ENCODE data around the gene CACNA2D4. TPM values are rescaled to one million over a fixed set of nuclear protein-coding genes. Genes with fewer than 3 reads are reported as not detected.

The CACNA2D4 gene
- total and polyA plus RNA-seq, 11 donors, result 0.10 to 9.0 (median 1.2) TPM

- TF ChIP-seq POLR2A (IDR thresholded peaks at IDR 0.05) (no peak), CTCF (IDR thresholded peaks at IDR 0.05) (no peak)
- Histone ChIP-seq H3K4me1 (no peaks in the 10 kb centered on the region), H3K4me3 (no peak overlapping the region), H3K27me3 (peaks cover 0 to 3% (median 0%) of the 10 kb centered on the region in 9 donors), H3K36me3 (no peaks in the 10 kb centered on the region), H3K27ac (no peak overlapping the region), H3K9me3 (peaks cover 0 to 26% (median 14%) of the 10 kb centered on the region in 12 donors)
- no peak for ATAC-seq
- intact Hi-C loops (cut with DNase I), result no loop called here
- 45 to 71% (median 63%) methylated on average over 3 of the region's 3 CpGs for WGBS, 4 donors
- no peak for DNase-seq
Measured at GRCh38 chr12:1855241-1855640, 63.2 kb downstream of the CACNA2D4 start.

- no peak for DNase-seq
- intact Hi-C loops (cut with DNase I), result no loop called here
- TF ChIP-seq CTCF (IDR thresholded peaks at IDR 0.05) (no peak), POLR2A (IDR thresholded peaks at IDR 0.05) (no peak)
- peaks cover 0 to 3% (median 0%) of the 10 kb centered on the region in 9 donors for H3K27me3 ChIP-seq
- H3K27ac ChIP-seq, result no peak overlapping the region
- peaks cover 0 to 26% (median 14%) of the 10 kb centered on the region in 12 donors for H3K9me3 ChIP-seq
- no peak for ATAC-seq
- 89 to 97% (median 92%) methylated on average over 7 to 8 of the region's 8 CpGs for WGBS, 4 donors
- no peaks in the 10 kb centered on the region for H3K36me3 ChIP-seq
- no peak overlapping the region for H3K4me3 ChIP-seq
- H3K4me1 ChIP-seq, result no peaks in the 10 kb centered on the region
Measured at GRCh38 chr12:1853716-1854115, 64.7 kb downstream of the CACNA2D4 start.

- TF ChIP-seq POLR2A (IDR thresholded peaks at IDR 0.05) (no peak), CTCF (IDR thresholded peaks at IDR 0.05) (no peak)
- Histone ChIP-seq H3K9me3 (peaks cover 0 to 26% (median 14%) of the 10 kb centered on the region in 12 donors), H3K27me3 (no peaks in the 10 kb centered on the region), H3K4me1 (no peaks in the 10 kb centered on the region), H3K27ac (no peak overlapping the region), H3K4me3 (no peak overlapping the region), H3K36me3 (no peaks in the 10 kb centered on the region)
- DNase-seq (no peak), ATAC-seq (no peak)
- intact Hi-C loops (cut with DNase I), result no loop called here
- WGBS, 4 donors, result 78 to 90% (median 84%) methylated on average over 1 of the region's 1 CpG
Measured at GRCh38 chr12:1852076-1852475, 66.4 kb downstream of the CACNA2D4 start.

DNA sequence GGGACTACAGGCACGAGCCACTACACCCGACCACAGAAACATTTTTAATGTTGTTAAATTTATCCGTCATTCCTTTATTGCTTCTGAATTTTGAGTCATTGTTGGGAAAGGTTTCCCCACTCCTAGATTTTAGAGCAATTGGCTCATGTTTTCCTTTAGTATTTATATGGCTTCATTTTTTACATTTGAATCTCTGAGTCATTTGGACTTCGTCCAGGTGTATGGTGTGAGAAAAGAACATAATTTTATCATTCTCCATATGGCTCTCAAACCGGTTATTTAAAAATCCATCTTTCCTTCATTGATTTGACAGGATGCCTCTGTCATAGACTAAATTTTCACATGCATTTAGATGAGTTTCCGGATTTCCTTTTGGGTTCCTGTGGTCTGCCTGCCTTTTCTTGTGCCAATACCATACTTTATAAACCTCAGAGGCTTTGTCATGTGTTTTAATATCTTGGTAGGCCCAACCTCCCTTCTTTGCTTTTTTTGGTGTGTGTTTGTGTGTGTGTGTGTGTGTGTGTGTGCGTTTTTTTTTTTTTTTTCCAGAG lies 67.2 kb downstream of the CACNA2D4 start:
- 71 to 73% (median 72%) methylated on average over 7 of the region's 7 CpGs for WGBS, 4 donors
- peaks cover 0 to 23% (median 14%) of the 10 kb centered on the region in 12 donors for H3K9me3 ChIP-seq

More for the DNA sequence above, 67.2 kb downstream of the CACNA2D4 start:
- H3K27ac ChIP-seq, result no peak overlapping the region
- H3K4me1 ChIP-seq, result no peaks in the 10 kb centered on the region
- intact Hi-C loops (cut with DNase I), result no loop called here
- no peaks in the 10 kb centered on the region for H3K36me3 ChIP-seq
- no peak overlapping the region for H3K4me3 ChIP-seq
- DNase-seq, result no peak
- H3K27me3 ChIP-seq, result no peaks in the 10 kb centered on the region
- ATAC-seq, result no peak
- no peak for TF ChIP-seq CTCF (IDR thresholded peaks at IDR 0.05)

Measured in heart left ventricle (tissue), 16 donors.